HCT116 (cell line): ENCODE data around the gene SDF4. TPM values are rescaled to one million over a fixed set of nuclear protein-coding genes. Genes with fewer than 3 reads are reported as not detected.

ENCODE experiments used
- ATAC-seq: fragments of 200-7000 bp; cut with Tn5 transposase; 2 replicates; pipeline ENCODE4 v1.9.1; 2020; ENCODE audit warnings: mild to moderate bottlenecking, moderate library complexity
- BruUV-seq: library from RNA; stranded (reverse); fragments of 400-500 nt; replicated peaks from 2 replicates; lab custom pipeline; 2021; lab: Mats Ljungman, UMichigan
- CTCF ChIA-PET: fragments of 300-600 bp; sonication (Branson Sonifier 250); formaldehyde crosslinking; loops from one replicate; lab custom pipeline; 2021; ENCODE audit warnings: antibody characterized with exemption; lab: Charles Lee
- POLR2A ChIA-PET: fragments of 300-600, 350-600 bp; sonication (Branson Sonifier 250); formaldehyde crosslinking; loops from one replicate; lab custom pipeline; 2021; ENCODE audit warnings: antibody characterized with exemption; lab: Charles Lee
- RAD21 ChIA-PET, 2 experiments: fragments of 300-600 bp; sonication (Branson Sonifier 250); formaldehyde crosslinking; loops; one replicate each; lab custom pipeline; 2023; ENCODE audit warnings: low total read pairs in 2 of 2; ENCODE audit not compliant: uncharacterized antibody in 2 of 2, unreplicated experiment in 2 of 2, low non-redundant PET in 1 of 2; lab: Charles Lee
- DNase-seq: peaks from one replicate; pipeline ENCODE4 v3.0.0-alpha.2; 2010; ENCODE audit warnings: low read depth, low spot score
- H2AFZ ChIP-seq: fragments of 200-600 bp; shearing (Covaris generic), sonication (generic); 2 replicates; pipeline ENCODE4 v1.6.1; 2017; ENCODE audit warnings: low read depth, mixed run types, mixed read lengths, antibody characterized with exemption, low read length; ENCODE audit not compliant: poor library complexity, severe bottlenecking
- H3K27ac ChIP-seq: 2 replicates; pipeline ENCODE4 v1.5.1; 2012; ENCODE audit warnings: low read depth, low read length
- H3K27me3 ChIP-seq: fragments of 200-600 bp; sonication (generic); 2 replicates; pipeline ENCODE4 v1.6.1; 2016; ENCODE audit warnings: mixed run types, low read length, mixed read lengths; ENCODE audit not compliant: insufficient read depth
- H3K36me3 ChIP-seq, 2 experiments: fragments of 200-500 bp in 1 of 2; fragments of 200-600 bp in 1 of 2; sonication (Bioruptor generic) in 1 of 2; sonication (generic) in 1 of 2; 2 replicates each; pipeline versions ENCODE4 v1.5.1 to v1.6.1; 2014 to 2016; ENCODE audit warnings: low read length in 2 of 2, inconsistent platforms in 1 of 2, mixed read lengths in 1 of 2, mixed run types in 1 of 2; ENCODE audit not compliant: insufficient read depth in 2 of 2, control insufficient read depth in 1 of 2
- H3K4me1 ChIP-seq, 2 experiments: fragments of 200-600 bp in 1 of 2; sonication (generic) in 1 of 2; 2 replicates each; pipeline versions ENCODE4 v1.5.1 to v1.6.1; 2012 to 2017; ENCODE audit warnings: low read length in 2 of 2, inconsistent platforms in 1 of 2, mild to moderate bottlenecking in 1 of 2, mixed read lengths in 1 of 2, mixed run types in 1 of 2, moderate library complexity in 1 of 2; ENCODE audit not compliant: insufficient read depth in 2 of 2, control insufficient read depth in 1 of 2
- H3K4me2 ChIP-seq: fragments of 200-600 bp; sonication (generic); 2 replicates; pipeline ENCODE4 v1.6.1; 2017; ENCODE audit warnings: mixed run types, low read length, mixed read lengths
- H3K4me3 ChIP-seq, 2 experiments: fragments of 200-600 bp in 1 of 2; sonication (generic) in 1 of 2; replicated peaks in 1 of 2; 2 replicates each; pipeline ENCODE4 v1.5.1; 2011 to 2016; ENCODE audit warnings: low read length in 2 of 2, control low read depth in 1 of 2, low read depth in 1 of 2, mild to moderate bottlenecking in 1 of 2, mixed read lengths in 1 of 2, mixed run types in 1 of 2
- H3K79me2 ChIP-seq: fragments of 200-600 bp; sonication (generic); 2 replicates; pipeline ENCODE4 v1.6.1; 2017; ENCODE audit warnings: mild to moderate bottlenecking, mixed run types, low read length, moderate library complexity, mixed read lengths; ENCODE audit not compliant: insufficient read depth
- H3K9ac ChIP-seq: fragments of 200-600 bp; sonication (generic); 2 replicates; pipeline ENCODE4 v1.6.1; 2016; ENCODE audit warnings: low read length, mixed read lengths
- H3K9me2 ChIP-seq: fragments of 200-600 bp; sonication (generic), shearing (Covaris generic); 2 replicates; pipeline ENCODE4 v1.6.1; 2017; ENCODE audit warnings: mixed run types, mild to moderate bottlenecking, moderate library complexity; ENCODE audit not compliant: insufficient read depth
- H3K9me3 ChIP-seq, 2 experiments: fragments of 200-500 bp in 1 of 2; fragments of 200-600 bp in 1 of 2; sonication (Bioruptor generic) in 1 of 2; sonication (generic) in 1 of 2; 2 replicates each; pipeline ENCODE4 v1.6.1; 2014 to 2017; ENCODE audit warnings: low read length in 2 of 2, mixed read lengths in 2 of 2, inconsistent platforms in 1 of 2, low read depth in 1 of 2, mild to moderate bottlenecking in 1 of 2, mixed run types in 1 of 2, moderate library complexity in 1 of 2; ENCODE audit not compliant: control insufficient read depth in 1 of 2, insufficient read depth in 1 of 2
- H4K20me1 ChIP-seq: fragments of 200-600 bp; sonication (generic), shearing (Covaris generic); 2 replicates; pipeline ENCODE4 v1.6.1; 2017; ENCODE audit warnings: mixed run types, mild to moderate bottlenecking, moderate library complexity; ENCODE audit not compliant: insufficient read depth
- CEBPB ChIP-seq: IDR thresholded peaks from 2 replicates; pipeline ENCODE4 v1.6.1; 2012; ENCODE audit warnings: low read depth
- EGR1 ChIP-seq: IDR thresholded peaks from 2 replicates; pipeline ENCODE4 v1.6.1; 2012; ENCODE audit warnings: low read depth
- EZH2 ChIP-seq: fragments of 200-600 bp; sonication (generic); IDR thresholded peaks from 2 replicates; pipeline ENCODE4 v1.6.1; 2017; ENCODE audit warnings: antibody characterized with exemption, mixed run types
- EZH2phosphoT487 ChIP-seq: fragments of 200-600 bp; IDR thresholded peaks from 2 replicates; pipeline ENCODE4 v1.6.1; 2018; ENCODE audit warnings: antibody characterized with exemption, borderline replicate concordance
- FOSL1 ChIP-seq: IDR thresholded peaks from 2 replicates; pipeline ENCODE4 v1.6.1; 2012; ENCODE audit warnings: low read depth
- JUND ChIP-seq: IDR thresholded peaks from 2 replicates; pipeline ENCODE4 v1.6.1; 2012
- POLR2AphosphoS5 ChIP-seq: IDR thresholded peaks from 2 replicates; pipeline ENCODE4 v1.6.1; 2011; ENCODE audit warnings: mild to moderate bottlenecking, low read depth, low read length, moderate library complexity
- RAD21 ChIP-seq: IDR thresholded peaks from 2 replicates; pipeline ENCODE4 v1.6.1; 2012; ENCODE audit warnings: low read depth, mild to moderate bottlenecking
- SRF ChIP-seq: IDR thresholded peaks from 2 replicates; pipeline ENCODE4 v1.6.1; 2012; ENCODE audit warnings: low read depth
- TCF7L2 ChIP-seq: IDR thresholded peaks from 2 replicates; pipeline ENCODE4 v1.7.0; 2011; ENCODE audit warnings: borderline replicate concordance, inconsistent platforms; ENCODE audit not compliant: insufficient read depth, insufficient read length; ENCODE audit errors: extremely low read depth
- intact Hi-C: fragments of 100-400 bp; cut with micrococcal nuclease; formaldehyde crosslinking; loops from 2 replicates; pipeline ENCODE4 v1.10.0; 2022
- total RNA-seq: library from RNA; stranded (reverse); gene quantifications from one replicate; pipeline ENCODE4 v1.2.1, GENCODE V29; 2021; ENCODE audit not compliant: unreplicated experiment
- TF ChIP-seq, protein P1 (sequence below): IDR thresholded peaks from 2 replicates; pipeline ENCODE4 v1.6.1; 2011; ENCODE audit warnings: mild to moderate bottlenecking, low read length, moderate library complexity; ENCODE audit not compliant: insufficient replicate concordance; ENCODE audit errors: extremely low read depth
- TF ChIP-seq, protein P2 (sequence below), 3 experiments: fragments of 200-600 bp in 1 of 3; sonication (generic) in 1 of 3; IDR thresholded peaks in 2 of 3; conservative IDR thresholded peaks in 1 of 3; 2 replicates each; pipeline ENCODE4 v1.5.1; 2012 to 2017; ENCODE audit warnings: low read depth in 2 of 3, low read length in 2 of 3, antibody characterized with exemption in 1 of 3, borderline replicate concordance in 1 of 3, control low read depth in 1 of 3, mild to moderate bottlenecking in 1 of 3, mixed read lengths in 1 of 3, mixed run types in 1 of 3, moderate library complexity in 1 of 3; ENCODE audit not compliant: insufficient read depth in 1 of 3
- TF ChIP-seq, protein P3 (sequence below): IDR thresholded peaks from 2 replicates; pipeline ENCODE4 v1.6.1; 2012; ENCODE audit warnings: low read depth

SDF4 gene
- total RNA-seq, 1 experiment from 2014 or later: 133 TPM

DNA sequence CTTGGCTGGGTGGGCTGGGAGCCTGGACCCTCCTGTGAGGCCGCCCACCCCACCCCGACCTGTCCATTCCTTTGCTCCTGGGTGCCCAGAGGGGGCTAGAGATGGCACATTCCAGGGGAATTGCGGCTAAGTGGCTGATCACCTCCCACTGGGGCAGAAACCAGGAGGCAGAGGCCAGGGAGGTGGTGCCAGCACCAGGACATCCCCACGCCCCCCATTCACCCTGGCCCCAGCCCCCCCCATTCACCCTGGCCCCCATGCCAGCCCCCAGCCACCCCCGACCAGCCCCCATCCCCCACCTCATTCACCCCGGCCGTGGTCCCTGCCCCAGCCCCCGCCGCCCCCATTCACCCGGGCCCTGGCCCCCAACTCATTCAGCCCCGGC lies 8.5 kb upstream of the SDF4 start (continued):
- TF ChIP-seq TCF7L2 (no peak), EZH2 (no peak), SRF (no peak), FOSL1 (no peak), EGR1 (no peak), POLR2AphosphoS5 (no peak)
- TF ChIP-seq, protein P1, sequence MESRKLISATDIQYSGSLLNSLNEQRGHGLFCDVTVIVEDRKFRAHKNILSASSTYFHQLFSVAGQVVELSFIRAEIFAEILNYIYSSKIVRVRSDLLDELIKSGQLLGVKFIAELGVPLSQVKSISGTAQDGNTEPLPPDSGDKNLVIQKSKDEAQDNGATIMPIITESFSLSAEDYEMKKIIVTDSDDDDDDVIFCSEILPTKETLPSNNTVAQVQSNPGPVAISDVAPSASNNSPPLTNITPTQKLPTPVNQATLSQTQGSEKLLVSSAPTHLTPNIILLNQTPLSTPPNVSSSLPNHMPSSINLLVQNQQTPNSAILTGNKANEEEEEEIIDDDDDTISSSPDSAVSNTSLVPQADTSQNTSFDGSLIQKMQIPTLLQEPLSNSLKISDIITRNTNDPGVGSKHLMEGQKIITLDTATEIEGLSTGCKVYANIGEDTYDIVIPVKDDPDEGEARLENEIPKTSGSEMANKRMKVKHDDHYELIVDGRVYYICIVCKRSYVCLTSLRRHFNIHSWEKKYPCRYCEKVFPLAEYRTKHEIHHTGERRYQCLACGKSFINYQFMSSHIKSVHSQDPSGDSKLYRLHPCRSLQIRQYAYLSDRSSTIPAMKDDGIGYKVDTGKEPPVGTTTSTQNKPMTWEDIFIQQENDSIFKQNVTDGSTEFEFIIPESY: no peak

DNA sequence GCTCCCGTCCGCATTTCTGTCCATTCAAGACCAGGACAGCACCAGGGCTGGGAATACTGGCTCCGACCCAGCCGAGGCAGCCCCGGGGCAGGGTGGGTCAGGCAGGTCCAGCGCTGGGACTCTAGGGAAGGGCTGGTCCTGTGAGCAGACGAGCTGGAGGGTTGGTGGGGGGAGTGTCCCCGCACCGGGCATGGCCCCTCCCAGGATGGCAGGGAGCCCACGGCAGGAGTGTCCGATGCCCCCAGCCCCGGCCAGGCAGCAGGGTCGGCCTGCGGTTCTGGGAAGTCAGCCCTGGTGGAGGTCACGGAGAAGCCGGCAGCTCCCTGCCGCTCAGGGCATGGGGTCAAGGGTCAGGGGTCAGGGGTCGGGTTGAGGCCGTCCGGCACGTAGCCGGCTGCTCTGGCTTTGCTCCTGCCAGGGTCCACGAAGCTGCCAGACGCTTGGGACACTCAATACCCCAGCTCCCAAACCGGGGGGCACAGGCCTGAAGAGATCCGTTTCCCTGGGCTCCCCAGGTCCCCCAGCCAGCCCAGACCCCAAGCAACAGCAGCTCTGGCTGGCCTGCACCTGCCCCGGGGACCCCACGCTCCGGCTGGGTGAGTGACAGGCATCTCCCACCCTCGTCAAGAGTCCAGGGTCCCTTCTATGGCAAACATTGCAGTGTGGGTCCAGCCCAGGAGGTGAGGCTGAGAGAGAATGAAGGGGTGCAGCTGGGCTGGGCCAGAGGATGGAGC lies 8.0 kb upstream of the SDF4 start:
- CTCF ChIA-PET: no interaction called here
- RAD21 ChIA-PET: no interaction called here
- TF ChIP-seq CEBPB (no peak), SRF (no peak), POLR2AphosphoS5 (no peak), EZH2phosphoT487 (no peak), RAD21 (no peak), JUND (no peak)
- TF ChIP-seq, protein P1: no peak
- TF ChIP-seq, protein P2, sequence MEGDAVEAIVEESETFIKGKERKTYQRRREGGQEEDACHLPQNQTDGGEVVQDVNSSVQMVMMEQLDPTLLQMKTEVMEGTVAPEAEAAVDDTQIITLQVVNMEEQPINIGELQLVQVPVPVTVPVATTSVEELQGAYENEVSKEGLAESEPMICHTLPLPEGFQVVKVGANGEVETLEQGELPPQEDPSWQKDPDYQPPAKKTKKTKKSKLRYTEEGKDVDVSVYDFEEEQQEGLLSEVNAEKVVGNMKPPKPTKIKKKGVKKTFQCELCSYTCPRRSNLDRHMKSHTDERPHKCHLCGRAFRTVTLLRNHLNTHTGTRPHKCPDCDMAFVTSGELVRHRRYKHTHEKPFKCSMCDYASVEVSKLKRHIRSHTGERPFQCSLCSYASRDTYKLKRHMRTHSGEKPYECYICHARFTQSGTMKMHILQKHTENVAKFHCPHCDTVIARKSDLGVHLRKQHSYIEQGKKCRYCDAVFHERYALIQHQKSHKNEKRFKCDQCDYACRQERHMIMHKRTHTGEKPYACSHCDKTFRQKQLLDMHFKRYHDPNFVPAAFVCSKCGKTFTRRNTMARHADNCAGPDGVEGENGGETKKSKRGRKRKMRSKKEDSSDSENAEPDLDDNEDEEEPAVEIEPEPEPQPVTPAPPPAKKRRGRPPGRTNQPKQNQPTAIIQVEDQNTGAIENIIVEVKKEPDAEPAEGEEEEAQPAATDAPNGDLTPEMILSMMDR (IDR thresholded peaks at IDR 0.05 in 2 of 3, conservative IDR thresholded peaks at IDR 0.05 in 1 of 3; ENCODE audit: borderline replicate concordance in 1 of 3, insufficient read depth in 1 of 3, low read depth in 2 of 3, low read length in 2 of 3): no peak
- TF ChIP-seq, protein P3, sequence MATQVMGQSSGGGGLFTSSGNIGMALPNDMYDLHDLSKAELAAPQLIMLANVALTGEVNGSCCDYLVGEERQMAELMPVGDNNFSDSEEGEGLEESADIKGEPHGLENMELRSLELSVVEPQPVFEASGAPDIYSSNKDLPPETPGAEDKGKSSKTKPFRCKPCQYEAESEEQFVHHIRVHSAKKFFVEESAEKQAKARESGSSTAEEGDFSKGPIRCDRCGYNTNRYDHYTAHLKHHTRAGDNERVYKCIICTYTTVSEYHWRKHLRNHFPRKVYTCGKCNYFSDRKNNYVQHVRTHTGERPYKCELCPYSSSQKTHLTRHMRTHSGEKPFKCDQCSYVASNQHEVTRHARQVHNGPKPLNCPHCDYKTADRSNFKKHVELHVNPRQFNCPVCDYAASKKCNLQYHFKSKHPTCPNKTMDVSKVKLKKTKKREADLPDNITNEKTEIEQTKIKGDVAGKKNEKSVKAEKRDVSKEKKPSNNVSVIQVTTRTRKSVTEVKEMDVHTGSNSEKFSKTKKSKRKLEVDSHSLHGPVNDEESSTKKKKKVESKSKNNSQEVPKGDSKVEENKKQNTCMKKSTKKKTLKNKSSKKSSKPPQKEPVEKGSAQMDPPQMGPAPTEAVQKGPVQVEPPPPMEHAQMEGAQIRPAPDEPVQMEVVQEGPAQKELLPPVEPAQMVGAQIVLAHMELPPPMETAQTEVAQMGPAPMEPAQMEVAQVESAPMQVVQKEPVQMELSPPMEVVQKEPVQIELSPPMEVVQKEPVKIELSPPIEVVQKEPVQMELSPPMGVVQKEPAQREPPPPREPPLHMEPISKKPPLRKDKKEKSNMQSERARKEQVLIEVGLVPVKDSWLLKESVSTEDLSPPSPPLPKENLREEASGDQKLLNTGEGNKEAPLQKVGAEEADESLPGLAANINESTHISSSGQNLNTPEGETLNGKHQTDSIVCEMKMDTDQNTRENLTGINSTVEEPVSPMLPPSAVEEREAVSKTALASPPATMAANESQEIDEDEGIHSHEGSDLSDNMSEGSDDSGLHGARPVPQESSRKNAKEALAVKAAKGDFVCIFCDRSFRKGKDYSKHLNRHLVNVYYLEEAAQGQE: no peak

More for the DNA sequence above, 8.0 kb upstream of the SDF4 start:
- no peak overlapping the region for H3K27ac ChIP-seq
- no peaks in the 10 kb centered on the region for H3K27me3 ChIP-seq
- POLR2A ChIA-PET: no interaction called here
- no peaks in the 10 kb centered on the region for H3K36me3 ChIP-seq
- H3K4me3 ChIP-seq: no peak overlapping the region
- peaks cover 2% of the 10 kb centered on the region; the same call in 1 of the 2 replicates for H3K79me2 ChIP-seq
- H3K9ac ChIP-seq: no peak overlapping the region
- no peak overlapping the region for H3K4me2 ChIP-seq
- peaks cover 9 to 27% of the 10 kb centered on the region in 2 experiments; a peak in 3 of 4 replicates for H3K4me1 ChIP-seq
- H3K9me3 ChIP-seq: no peaks in the 10 kb centered on the region
- ATAC-seq (no peak), DNase-seq (no peak)
- no peaks in the 10 kb centered on the region for H3K9me2 ChIP-seq
- BruUV-seq: no TSS peak
- no peaks in the 10 kb centered on the region for H4K20me1 ChIP-seq
- no peak overlapping the region for H2AFZ ChIP-seq
- intact Hi-C loops: no loop called here
